GM18870 (cell line): ENCODE data around the gene GFER.
"Not testable (repeated sequence)": the region's sequence is repeated elsewhere in the genome, so short reads cannot be mapped to it uniquely, and the experiment has no call there.

Experiments used
- ATAC-seq: cut with Tn5 transposase; IDR thresholded peaks from one replicate; pipeline ENCODE4 v1.9.1; 2021; ENCODE audit warnings: moderate library complexity; ENCODE audit not compliant: unreplicated experiment

The GFER gene

DNA sequence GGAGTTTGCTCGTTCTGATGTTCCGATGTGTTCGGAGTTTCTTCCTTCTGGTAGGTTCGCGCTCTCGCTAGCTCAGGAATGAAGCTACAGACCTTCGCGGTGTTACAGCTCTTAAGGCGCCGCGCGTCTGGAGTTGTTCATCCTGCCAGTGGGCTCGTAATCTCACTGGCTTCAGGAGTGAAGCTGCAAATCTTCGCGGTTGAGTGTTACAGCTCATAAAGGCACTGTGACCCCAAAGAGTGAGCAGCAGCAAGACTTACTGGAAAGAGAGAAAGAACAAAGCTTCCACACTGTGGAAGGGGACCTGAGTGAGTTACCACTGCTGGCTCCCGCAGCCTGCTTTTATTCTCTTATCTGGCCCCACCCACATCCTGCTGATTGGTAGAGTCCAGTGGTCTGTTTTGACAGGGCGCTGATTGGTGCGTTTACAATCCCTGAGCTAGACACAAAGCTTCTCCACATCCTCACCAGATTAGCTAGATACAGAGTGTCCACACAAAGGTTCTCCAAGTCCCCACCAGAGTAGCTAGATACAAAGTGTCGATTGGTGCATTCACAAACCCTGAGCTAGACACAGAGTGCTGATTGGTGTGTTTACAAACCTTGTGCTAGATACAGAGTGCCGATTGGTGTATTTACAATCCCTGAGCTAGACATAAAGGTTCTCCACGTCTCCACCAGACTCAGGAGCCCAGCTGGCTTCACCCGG is 26.4 kb upstream of the GFER start:
- ATAC-seq, result not testable (repeated sequence)

DNA sequence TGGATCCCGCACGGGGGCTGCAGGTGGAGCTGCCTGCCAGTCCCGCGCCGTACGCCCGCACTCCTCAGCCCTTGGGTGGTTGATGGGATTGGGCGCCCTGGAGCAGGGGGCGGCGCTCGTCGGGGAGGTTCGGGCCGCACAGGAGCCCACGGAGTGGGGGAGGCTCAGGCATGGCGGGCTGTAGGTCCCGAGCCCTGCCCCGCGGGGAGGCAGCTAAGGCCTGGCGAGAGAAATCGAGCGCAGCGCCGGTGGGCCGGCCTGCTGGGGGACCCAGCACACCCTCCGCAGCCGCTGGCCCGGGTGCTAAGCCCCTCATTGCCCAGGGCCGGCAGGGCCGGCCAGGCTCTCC is 25.9 kb upstream of the GFER start:
- ATAC-seq, result not testable (repeated sequence)

DNA sequence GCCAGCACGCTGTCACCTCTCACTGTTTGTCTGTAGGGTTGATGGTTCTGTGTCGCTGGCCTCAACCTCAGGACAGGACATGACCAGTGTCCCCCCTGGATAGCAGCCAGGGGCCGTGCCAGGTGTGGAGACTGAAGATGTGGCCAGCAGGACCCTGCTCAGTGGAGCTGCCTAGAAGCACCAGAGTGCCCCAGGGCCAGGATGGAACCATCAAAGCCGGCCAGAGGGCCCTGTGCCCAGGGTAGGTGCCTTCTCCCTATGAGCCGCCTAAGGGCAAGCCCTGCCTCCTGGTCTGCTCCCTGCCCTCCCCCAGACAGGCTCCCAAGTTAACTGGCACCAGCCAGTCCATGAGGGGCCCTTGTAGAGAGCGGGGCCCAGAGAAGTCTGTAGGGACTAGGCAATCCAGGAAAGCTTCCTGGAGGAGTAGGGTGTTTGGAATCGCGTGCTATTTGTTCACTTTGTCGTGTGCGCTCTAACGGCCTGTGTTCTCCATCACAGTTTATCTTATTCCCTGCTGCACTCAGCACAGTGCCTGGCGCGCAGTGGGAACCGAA is 25.2 kb upstream of the GFER start:
- no peak for ATAC-seq

DNA sequence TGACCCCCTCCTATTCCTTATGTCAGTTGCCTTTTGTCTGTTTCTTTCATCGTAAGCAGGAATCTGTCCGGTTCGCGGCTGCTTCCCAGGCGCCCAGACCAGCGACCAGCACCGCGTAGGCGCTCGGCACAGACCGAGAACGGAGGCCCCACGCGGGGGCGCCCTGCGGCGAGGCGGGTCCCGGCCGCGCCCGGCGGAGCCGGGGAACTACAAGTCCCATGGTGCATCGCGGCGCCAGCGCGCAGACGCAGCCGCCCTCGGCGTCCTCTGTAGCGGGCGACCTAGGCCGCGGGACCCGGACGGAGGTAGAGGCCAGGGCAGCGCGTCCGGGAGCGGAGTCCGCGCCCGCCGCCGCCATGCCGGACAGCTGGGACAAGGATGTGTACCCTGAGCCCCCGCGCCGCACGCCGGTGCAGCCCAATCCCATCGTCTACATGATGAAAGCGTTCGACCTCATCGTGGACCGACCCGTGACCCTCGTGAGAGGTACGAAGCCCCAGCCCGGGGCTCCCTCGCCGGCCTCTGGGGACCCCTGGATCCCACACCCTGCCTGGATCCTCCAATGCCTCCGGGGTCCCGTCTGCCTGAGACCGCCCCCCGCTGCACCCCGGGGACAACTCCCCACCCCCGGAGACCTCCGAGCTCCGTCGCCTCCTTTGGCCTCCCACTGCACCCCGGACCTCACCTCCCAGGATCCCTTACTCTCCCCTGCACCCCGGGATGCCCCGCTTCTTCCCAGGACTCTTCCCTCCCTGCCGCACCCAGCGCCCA is 24.5 kb upstream of the GFER start, which contains the start of gene NDUFB10:
Gene NDUFB10 (plus strand): TSS at position 270 of the 771 bp plus-strand sequence. CDS start 87 bp downstream, at position 357.
- peak; percentile 41 for ATAC-seq

DNA sequence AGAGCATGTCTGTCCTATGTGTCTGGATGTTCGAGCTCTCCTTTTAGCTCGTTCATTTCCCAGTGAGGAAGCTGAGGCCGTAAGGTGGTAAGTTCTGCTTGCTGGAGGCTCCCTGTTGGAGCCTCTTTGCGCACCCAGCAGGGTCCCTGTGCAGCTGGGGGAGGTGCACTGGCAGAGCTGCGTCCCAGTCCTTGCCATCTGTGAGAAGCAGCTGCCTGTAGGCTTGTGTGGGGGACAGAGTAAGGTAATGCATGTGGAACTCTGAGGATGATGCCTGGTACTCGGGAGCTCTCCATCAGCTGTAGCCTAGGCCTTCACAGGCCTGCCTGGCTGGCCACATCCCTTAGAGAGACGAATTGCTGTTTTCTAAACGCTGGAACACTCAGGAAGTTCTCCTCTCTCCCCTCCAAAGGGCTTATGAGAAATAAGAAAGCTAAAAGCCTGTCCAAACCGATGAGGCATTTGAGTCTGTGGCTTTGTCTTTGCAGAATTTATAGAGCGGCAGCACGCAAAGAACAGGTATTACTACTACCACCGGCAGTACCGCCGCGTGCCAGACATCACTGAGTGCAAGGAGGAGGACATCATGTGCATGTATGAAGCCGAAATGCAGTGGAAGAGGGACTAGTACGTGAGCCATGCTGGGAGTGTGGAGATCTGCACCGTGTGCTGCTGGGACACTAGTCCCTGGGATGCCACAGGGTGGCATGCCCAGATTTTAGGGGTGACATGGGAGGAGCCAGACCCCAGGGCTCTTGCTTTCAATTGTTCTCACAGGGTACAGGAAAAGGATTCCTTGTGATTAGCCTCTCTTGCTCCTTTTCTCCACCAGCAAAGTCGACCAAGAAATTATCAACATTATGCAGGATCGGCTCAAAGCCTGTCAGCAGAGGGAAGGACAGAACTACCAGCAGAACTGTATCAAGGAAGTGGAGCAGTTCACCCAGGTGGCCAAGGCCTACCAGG is 23.0 kb upstream of the GFER start:
- no peak for ATAC-seq

DNA sequence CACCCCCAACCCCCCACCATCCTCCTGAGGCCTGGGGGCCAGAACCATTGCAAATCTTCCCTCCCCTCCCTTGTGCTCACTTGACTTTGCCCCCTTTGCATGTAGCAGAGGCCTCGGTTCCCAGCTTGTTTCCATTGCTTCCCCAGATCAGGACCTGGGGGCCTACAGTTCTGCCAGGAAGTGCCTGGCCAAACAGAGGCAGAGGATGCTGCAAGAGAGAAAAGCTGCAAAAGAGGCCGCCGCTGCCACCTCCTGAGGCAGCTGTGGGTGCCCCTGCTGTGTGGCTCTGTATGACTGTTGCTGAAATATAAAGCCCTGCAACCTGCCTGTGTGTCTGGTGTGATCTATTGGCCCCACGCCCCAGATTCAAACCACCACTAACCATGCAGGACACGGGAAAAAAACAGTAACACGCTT is 22.3 kb upstream of the GFER start:
- ATAC-seq, result no peak

DNA sequence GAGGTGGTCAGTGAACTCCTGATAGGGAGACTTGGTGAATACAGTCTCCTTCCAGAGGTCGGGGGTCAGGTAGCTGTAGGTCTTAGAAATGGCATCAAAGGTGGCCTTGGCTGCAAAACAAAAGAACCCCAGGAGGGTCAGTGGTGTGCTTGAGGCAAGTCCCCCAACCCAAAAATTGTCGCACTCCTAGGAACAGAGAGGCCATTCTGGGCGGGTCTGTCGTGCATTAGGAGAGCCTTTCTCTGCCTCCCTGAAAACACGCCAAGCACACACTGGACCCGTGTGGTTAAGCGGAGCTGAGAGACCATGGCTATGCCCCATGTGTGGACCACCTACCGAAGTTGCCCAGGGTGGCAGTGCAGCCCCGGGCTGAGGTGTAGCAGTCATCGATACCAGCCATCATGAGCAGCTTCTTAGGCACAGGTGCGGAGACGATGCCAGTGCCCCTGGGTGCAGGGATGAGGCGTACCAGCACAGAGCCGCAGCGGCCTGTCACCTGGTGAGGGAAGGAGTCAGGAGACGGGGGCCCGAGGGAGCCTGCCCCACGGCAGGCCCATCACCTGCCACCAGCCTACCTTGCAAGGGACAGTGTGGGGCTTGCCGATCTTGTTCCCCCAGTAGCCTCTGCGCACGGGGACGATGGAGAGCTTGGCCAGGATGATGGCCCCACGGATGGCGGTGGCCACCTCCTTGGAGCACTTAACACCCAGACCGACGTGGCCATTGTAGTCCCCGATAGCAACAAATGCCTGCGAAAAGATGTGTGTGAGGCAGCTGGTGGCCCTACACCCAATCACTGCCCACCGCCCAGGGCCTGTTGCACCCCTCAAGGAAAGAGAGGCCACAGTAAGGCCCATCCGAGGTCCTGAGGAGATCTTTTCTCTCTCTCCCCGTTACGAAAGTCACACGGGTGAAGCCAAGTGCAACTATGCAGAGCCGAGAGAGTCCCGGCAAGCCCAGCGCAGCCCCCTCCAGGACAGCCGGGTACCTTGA is 21.5 kb upstream of the GFER start:
- not testable (repeated sequence) for ATAC-seq

DNA sequence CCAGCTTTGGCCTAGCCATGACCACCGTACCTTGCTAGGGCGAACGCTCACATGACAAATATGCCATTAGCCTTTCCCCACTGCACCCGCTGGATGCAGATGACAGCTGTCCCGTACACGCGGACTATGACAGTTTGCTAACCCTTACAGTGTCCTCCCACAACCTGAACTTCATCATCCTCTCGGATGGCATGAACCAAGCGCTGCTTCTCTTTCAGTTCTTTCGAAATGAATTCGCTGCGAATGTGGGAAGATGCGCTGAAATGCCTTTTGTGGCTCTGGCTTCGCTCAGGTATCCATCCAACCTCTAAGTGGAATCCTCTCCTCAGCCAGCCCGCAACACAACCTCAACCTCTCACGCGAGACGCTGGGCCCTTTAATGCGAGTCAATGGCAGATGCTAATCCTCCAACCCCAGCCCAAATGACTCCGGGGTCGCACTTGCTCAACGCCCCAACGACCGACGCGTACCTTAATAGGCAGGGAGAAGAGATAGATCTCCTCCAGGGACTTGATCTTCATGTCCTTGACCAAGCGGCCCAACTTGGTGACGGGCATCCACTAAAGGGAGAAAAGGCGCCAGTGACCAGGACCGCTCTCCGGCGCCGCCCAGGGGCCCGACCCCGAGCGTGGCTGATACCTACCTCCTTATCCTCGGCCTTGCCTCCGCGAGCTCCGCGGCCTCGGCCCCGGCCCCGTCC is 20.0 kb upstream of the GFER start:
- ATAC-seq, result no peak

DNA sequence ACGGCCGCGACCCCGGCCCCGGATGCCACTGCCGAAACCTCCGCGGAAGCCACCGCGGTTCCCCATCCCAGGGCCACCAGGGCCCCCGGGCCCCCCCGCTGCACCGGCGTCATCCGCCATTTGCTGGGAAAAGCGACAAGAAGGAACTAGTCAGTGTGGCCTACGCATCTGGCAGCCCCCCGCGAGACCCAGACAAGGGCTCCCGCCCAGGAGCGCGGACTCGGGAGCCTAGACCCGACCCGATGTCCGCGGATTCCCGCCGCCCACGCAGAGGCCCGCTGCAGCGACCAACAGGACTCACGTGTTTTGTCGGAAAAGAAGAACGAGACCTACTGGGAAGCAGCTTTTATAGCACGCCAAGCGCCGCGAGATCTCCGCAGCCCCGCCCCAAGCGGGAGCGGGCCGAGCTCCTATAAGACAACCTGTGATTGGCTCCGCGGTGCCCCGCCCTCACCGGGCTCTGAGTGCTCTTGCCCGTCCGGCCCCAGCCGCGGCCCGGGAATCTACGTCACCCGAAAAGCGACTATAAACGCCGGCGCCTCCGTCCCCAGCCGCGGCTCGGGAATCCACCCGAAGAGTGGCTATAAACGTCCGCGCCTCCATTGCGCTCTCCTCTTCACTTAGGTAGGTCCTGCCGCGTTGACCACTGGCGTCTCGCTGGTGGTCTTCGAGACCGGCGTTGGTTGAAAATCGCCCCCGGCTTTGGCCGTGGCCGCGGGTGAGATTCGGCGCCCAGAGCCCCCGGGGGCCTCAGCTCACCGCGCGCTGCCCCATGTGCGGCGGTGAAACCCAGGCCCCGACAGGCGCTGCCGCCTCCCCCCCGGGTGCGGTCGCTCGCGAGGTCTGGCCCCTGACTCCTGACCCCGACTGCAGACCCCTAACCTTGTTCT is 19.2 kb upstream of the GFER start, which contains the start of gene RPS2:
Gene RPS2 (minus strand): TSS at position 321 of the 890 bp plus-strand sequence. CDS start 201 bp downstream, at position 120.
- peak; percentile 79 for ATAC-seq

DNA sequence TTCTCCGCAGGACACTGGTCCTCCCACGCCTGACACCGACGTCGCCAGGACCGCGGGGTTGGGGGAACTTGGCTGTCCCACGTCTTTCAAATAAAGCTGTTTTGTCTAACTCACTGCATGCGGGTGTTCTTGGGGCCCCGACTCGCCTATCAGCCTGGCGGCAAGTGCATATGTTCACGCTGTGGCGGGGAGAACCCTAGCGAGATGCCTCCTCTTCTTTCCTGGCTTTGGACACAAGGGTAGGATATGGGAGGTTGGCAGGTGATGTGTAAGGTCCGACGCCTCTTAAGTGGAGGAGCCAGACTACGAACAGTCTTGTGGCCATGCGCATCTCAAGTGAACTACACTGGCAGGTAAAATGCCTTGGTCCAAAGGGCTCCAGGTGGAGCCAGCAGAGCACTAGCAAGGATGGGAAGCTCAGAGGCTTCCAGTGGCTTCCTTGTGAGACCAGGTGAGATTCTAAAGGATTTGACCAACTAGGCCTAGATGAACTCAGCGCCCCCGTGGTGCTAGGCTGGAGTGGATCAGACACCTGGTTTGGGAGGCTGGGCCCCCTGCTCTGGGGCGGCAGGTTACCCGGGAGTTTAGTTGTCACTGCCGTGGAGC is 18.5 kb upstream of the GFER start:
- ATAC-seq, result no peak

DNA sequence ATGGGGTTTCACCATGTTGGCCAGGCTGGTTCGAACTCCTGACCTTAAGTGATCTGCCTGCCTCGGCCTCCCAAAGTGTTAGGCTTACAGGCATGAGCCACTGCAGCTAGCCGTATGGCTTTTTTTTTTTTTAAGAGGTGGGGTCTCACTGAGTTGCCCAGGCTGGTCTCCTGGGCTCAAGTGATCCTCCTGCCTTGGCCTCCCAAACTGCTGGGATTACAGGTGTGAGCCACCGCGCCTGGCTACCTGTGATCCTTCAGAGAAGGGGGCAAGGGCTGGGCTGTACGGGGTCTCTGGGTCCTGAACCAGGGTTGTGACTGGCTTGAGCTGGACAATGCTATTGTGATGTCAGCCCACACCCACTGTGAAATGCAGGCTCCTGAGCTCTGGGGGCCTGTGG is 17.5 kb upstream of the GFER start, which contains the start of gene RNF151:
Gene RNF151 (plus strand): TSS at position 397 of the 400 bp plus-strand sequence. CDS start 26 bp downstream, outside the sequence.
- no peak for ATAC-seq

DNA sequence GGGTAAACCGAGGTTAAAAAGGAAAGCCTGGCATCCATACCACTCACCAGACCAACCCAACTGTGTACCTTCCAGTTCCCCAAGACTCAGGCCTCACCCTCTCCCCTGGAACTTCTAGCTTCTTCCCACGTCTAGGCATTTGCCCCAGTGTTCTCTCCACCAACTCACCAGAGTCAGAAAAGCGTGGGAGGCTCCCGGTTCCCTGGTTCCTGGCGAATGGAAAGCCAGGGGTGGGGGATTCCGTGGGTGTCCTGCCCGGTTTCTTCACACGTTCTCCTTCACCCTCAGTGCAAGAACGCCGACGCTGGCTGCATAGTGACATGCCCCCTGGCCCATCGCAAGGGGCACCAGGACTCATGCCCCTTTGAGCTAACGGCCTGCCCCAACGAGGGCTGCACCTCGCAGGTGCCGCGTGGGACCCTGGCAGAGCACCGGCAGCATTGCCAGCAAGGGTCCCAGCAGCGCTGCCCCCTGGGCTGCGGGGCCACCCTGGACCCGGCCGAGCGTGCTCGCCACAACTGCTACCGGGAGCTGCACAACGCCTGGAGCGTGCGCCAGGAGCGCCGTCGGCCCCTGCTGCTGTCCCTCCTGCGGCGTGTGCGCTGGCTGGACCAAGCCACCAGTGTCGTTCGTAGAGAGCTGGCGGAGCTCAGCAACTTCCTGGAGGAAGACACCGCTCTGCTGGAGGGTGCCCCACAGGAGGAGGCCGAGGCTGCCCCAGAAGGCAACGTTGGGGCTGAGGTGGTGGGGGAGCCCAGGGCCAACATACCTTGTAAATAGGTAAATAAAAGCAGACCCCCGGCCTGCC is 15.6 kb upstream of the GFER start:
- no peak for ATAC-seq

DNA sequence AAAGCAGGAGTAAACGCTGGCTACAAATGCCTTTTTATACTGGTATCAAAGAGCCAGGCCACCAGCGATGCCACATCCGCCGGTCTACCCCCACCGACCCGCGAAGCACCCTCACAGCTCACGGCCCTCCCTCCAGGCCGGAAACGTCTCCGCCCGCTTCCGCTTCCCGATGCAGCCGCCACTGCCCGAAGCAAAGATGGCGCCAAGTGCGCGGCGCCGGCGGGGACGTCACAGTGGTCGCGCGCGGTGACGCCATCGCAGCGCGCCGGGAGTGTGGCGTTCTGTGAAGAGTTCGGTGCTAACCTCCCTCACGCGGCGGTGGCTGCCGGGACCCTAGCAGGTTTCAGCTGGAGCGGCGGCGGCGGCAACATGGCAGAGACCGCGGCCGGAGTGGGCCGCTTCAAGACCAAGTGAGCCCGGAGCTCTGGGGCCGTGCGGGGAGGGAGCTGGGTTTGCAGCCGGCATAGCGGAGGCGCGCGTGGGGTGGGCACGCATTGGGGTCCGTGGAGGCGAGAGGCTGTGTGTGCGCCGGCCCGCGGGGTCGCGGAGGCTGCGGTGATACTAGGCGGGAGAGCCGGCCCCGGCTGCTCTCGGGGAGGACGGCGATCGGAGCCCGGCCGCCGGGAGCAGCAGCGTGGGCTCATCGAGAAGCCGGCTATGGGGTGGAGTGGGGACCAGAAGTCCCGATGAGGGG is 12.1 kb upstream of the GFER start, which contains the start of gene TBL3:
Gene TBL3 (plus strand): TSS at position 258 of the 694 bp plus-strand sequence. CDS start 112 bp downstream, at position 370.
- peak; percentile 43 for ATAC-seq

DNA sequence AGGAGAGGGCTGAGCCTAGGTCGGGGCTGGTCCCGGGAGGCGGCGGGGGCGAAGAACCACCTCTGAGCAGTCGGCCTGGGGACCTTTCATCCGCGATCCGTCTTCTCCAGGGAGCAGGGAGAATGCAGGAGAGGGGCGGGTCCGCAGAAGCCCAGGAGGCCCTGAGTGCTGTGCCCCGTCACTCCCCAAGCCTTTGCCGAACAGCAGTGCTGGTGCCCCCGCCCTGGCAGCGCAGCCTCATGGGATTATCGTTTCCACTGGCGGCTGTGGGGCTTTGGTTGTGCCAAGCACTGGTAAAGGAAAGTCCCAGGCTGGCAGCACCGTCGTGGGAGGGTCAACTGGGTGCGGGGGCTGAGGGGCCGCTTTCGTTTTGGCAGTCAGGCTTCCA is 11.5 kb upstream of the GFER start:
- ATAC-seq, result no peak

DNA sequence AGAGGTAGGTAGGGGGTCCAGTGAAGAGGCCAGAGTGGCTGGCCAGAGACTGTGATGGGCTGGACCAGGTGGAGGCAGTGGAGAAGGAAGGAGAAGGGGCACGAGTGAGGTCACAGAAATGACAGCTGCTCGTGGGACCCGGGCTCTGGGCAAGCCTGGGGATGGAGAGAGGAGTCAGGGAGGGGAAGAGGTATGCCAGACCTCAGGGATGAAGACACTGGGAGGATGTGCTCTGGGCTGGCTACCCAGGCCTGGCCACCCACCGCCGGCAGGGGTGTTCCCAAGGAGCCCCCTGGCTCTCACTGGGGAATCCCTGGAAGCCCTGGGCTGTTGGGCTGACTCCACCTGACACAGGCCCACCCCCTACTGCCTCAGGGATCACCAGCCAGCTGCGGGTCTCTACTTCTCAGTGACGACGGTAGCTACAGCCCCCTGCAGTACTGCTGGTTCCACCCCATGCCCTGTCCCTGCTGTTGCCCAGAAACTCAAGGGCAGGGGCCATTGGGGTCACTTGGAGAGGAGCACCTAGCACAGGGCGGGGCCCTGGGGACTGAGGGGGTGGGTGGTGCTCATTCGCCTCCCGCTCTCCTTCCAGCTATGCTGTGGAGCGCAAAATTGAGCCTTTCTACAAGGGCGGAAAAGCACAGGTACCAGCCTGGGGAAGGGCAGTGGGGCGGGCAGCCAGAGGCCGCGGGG is 10.4 kb upstream of the GFER start:
- no peak for ATAC-seq
